Measurements from ENCODE around the gene FBF1. TPM values are rescaled to one million over a fixed set of nuclear protein-coding genes. Genes with fewer than 3 reads are reported as not detected.

FBF1 gene
- total and polyA plus RNA-seq, 9 of the 15 experiments (the other 6 are each of a cell fraction or from before 2014, with no cell fraction given) = 0.46 to 14.9 (median 7.5) TPM

GRCh38 chr17:75896415-75897159, 44.3 kb downstream of the FBF1 start, which contains the start of gene TRIM65 (continued):
- TF ChIP-seq RAD21 (CRISPR knock-in tag; conservative IDR thresholded peaks at IDR 0.05 in 1 of 2, IDR thresholded peaks at IDR 0.05 in 1 of 2) = peak; percentile 76 to 77
- no peak for TF ChIP-seq GATA2 (CRISPR knock-in tag; IDR thresholded peaks at IDR 0.05)
- TF ChIP-seq MLX (CRISPR knock-in tag; conservative IDR thresholded peaks at IDR 0.05) = no peak
- no peak for TF ChIP-seq TRIM25 (IDR thresholded peaks at IDR 0.05; ENCODE audit: borderline replicate concordance)
- no peak for TF ChIP-seq ARID3B (CRISPR knock-in tag; IDR thresholded peaks at IDR 0.05; ENCODE audit: borderline replicate concordance)
- TF ChIP-seq TAF1 (IDR thresholded peaks at IDR 0.05; ENCODE audit: control insufficient read depth, extremely low read depth, insufficient read depth, low read length, severe bottlenecking) = peak; percentile 81
- TF ChIP-seq KLF16 (IDR thresholded peaks at IDR 0.05) = peak; percentile 51; the same call in 1 of the 2 replicates
- TF ChIP-seq GABPB2 (CRISPR knock-in tag; conservative IDR thresholded peaks at IDR 0.05) = no peak
- TF ChIP-seq POLR2AphosphoS2 (IDR thresholded peaks at IDR 0.05; ENCODE audit: low read length) = no peak
- TF ChIP-seq CHD7 (IDR thresholded peaks at IDR 0.05; ENCODE audit: low read depth, low read length) = no peak
- TF ChIP-seq HMG20A (CRISPR knock-in tag; conservative IDR thresholded peaks at IDR 0.05) = no peak
